ENCODE measurements around the gene HCRTR2.
"Not testable (repeated sequence)": the region's sequence is repeated elsewhere in the genome, so short reads cannot be mapped to it uniquely, and the experiment has no call there.

HCRTR2 gene

GRCh38 chr6:55210952-55211351 lies 36.6 kb downstream of the HCRTR2 start:
- TF ChIP-seq CTCF (IDR thresholded peaks at IDR 0.05; ENCODE audit: control insufficient read depth, extremely low read depth, insufficient read depth) = no peak
- no peak for DNase-seq (ENCODE audit: low read depth)
- H3K4me3 ChIP-seq (ENCODE audit: low read depth, low read length) = no peak overlapping the region

GRCh38 chr6:55212156-55212555 lies 37.8 kb downstream of the HCRTR2 start:
- DNase-seq (ENCODE audit: low read depth) = no peak
- no peak overlapping the region for H3K4me3 ChIP-seq (ENCODE audit: low read depth, low read length)
- no peak for TF ChIP-seq CTCF (IDR thresholded peaks at IDR 0.05; ENCODE audit: control insufficient read depth, extremely low read depth, insufficient read depth)

GRCh38 chr6:55220961-55221360 lies 46.6 kb downstream of the HCRTR2 start:
- no peak overlapping the region for H3K4me3 ChIP-seq (ENCODE audit: low read depth, low read length)
- DNase-seq (ENCODE audit: low read depth) = no peak
- no peak for TF ChIP-seq CTCF (IDR thresholded peaks at IDR 0.05; ENCODE audit: control insufficient read depth, extremely low read depth, insufficient read depth)

- H3K4me3 ChIP-seq (ENCODE audit: low read depth, low read length) = no peak overlapping the region
- DNase-seq (ENCODE audit: low read depth) = no peak
- TF ChIP-seq CTCF (IDR thresholded peaks at IDR 0.05; ENCODE audit: control insufficient read depth, extremely low read depth, insufficient read depth) = no peak
These were observed 53.5 kb downstream of the HCRTR2 start for GRCh38 chr6:55227862-55228261.

GRCh38 chr6:55239099-55239498 lies 64.8 kb downstream of the HCRTR2 start:
- DNase-seq (ENCODE audit: low read depth) = no peak
- no peak for TF ChIP-seq CTCF (IDR thresholded peaks at IDR 0.05; ENCODE audit: control insufficient read depth, extremely low read depth, insufficient read depth)

GRCh38 chr6:55240975-55241605 lies 66.8 kb downstream of the HCRTR2 start:
- peak; percentile 53 for TF ChIP-seq CTCF (IDR thresholded peaks at IDR 0.05; ENCODE audit: control insufficient read depth, extremely low read depth, insufficient read depth)
- peak; percentile 6 for DNase-seq (ENCODE audit: low read depth)

More at GRCh38 chr6:55239099-55239498, 64.8 kb downstream of the HCRTR2 start:
- H3K4me3 ChIP-seq (ENCODE audit: low read depth, low read length) = no peak overlapping the region

GRCh38 chr6:55250400-55250799 lies 76.1 kb downstream of the HCRTR2 start:
- DNase-seq (ENCODE audit: low read depth) = no peak
- H3K4me3 ChIP-seq (ENCODE audit: low read depth, low read length) = no peak overlapping the region
- TF ChIP-seq CTCF (IDR thresholded peaks at IDR 0.05; ENCODE audit: control insufficient read depth, extremely low read depth, insufficient read depth) = no peak

More at GRCh38 chr6:55240975-55241605, 66.8 kb downstream of the HCRTR2 start:
- not testable (repeated sequence) for H3K4me3 ChIP-seq (ENCODE audit: low read depth, low read length)

Data from LNCaP clone FGC (cell line).